GM18858 (cell line): ENCODE data around the gene ATXN7L1.
"Not testable (repeated sequence)": the region's sequence is repeated elsewhere in the genome, so short reads cannot be mapped to it uniquely, and the experiment has no call there.

Experiments used
- ATAC-seq: cut with Tn5 transposase; IDR thresholded peaks from one replicate; pipeline ENCODE4 v1.9.1; 2021; ENCODE audit not compliant: unreplicated experiment

ATXN7L1 gene

GRCh38 chr7:105890290-105890997 is 14.0 kb upstream of the ATXN7L1 start:
- ATAC-seq: no peak

DNA sequence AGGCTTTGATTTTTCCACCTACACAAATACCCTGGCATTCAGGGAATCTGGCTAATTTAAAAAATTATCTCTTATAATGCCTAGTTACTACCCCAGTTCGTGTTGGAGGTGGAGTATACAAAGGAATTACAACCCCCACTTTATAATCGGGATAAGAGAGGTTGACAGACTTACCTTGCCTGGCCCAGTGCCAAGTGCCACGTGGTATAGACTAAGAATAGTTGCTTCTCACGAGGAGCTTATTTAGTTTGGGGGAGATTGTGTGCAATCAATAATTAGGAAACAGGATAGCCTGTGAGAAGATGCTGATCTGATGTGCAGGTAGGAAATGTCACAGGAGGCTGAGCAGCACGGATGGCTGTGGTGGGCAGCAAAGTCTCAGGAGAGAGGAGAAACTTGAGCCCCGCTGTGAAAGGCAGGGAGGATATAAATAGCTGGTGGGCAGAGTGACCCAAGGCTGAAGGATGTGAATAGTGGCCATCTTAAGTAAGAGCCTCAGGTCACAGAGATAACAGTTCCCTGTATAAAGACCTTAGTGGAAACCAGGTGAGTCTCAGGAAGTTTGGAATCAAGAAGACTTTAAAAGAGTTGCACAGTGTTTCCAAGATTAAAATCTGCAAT is 11.3 kb upstream of the ATXN7L1 start:
- no peak for ATAC-seq

- no peak for ATAC-seq
These were observed 10.4 kb upstream of the ATXN7L1 start for GRCh38 chr7:105886776-105887175.

DNA sequence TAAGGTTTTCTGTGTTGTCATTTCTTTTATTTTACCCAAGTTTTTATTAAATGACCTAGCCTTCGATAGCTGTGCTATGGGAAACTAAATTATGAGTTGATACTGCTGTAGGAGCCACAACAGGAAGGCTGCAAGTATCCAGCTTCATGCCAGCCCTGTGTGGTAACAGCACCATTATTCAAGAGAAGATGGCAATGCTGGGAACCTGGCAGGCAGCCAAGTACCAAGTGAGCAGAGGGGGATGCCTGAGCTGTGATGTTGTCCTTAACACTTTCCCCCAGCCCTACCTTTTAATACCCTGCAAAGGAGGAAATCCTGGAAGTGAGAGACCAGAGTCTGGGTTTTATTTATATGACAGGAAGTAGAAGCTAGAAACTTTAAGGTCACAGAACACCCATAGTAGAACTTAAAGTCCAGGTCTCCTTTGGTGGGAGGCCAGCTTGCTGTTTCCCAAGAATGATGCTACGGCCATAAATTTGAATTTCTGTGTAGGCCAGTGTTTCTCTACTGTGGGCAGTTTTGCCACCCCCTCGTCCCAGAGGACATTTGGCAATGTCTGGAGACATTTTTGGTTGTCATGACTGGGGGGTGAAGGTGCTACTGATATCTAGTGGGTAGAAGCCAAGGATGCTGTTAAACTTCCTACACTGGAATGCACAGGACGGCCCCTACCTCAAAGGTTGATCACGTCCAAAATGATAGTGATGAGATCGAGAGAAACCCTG is 9.2 kb upstream of the ATXN7L1 start:
- no peak for ATAC-seq

GRCh38 chr7:105883179-105883578 is 6.8 kb upstream of the ATXN7L1 start:
- not testable (repeated sequence) for ATAC-seq

DNA sequence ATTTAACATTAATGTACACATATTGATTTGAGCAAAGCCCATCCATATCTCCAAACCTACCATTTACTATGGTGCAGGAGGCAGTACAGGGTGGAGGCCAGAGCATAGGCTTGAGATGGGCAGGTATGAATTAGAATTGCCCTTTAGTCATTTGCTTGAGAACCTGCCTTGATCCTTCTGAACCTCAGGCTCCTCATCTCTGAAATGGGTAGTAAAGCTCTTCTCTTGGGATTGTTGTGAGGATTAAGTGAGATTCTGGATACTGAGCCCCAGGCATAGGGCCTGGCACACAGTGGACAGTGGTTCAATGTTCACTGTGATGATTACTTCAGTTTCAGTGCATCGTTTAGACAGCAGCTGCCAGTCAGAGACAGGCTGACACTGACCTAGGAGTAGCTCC is 5.0 kb upstream of the ATXN7L1 start:
- no peak for ATAC-seq

DNA sequence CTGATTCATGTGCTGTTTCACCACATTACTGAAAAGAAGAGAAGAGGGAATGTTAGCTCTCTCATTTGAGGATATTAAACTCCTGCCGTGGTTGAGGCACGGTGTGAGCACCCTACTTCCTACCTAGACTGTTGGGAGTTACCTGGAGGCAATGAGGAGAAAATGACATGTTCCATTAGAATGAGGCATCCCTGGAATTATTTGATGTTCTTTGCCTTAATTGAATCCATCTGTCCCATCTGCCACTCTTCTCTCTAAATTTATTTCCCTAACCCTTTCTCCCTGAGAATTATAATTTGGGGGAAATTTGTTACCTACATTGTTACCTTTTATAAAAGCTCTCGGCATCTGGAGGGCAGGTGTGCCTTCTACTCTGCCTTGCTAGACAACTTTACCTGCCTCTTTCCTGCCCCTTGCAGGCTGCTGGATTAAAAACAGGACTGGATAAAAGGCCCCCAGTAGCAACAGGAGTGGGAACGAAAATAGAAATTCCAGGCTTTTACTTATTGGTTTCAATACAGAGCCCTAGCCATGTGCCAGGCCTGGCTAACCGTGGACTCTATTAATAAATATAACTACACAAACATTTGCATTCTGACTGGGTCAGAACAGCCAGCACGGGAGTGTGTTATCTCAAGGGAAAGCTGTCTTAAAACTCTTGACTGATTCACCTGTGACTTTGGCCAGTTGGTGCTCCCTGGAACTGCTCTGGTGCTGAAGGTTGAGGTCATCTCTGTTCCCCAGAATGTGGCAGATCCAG is 4.4 kb upstream of the ATXN7L1 start:
- no peak for ATAC-seq

DNA sequence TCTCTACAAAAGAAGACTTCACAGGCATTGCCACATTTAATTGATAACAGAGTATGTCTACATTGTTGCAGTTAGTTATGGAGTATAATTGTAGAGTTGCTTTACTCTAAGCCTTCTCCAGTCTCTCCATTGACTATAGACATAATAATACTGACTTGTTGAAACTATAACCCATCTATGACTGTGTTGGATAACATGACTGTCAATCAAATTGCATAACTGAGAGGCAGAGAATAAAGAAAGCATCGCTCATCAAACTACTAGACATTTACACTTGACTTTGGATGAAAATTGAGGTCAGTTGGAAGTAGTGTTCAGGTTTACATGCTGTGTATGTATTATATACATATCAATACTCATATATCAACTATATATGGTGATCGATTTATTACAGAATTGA is 3.4 kb upstream of the ATXN7L1 start:
- ATAC-seq: no peak

GRCh38 chr7:105878746-105879605 is 2.6 kb upstream of the ATXN7L1 start:
- no peak for ATAC-seq

GRCh38 chr7:105877736-105878135 is 1.3 kb upstream of the ATXN7L1 start:
- ATAC-seq: no peak

DNA sequence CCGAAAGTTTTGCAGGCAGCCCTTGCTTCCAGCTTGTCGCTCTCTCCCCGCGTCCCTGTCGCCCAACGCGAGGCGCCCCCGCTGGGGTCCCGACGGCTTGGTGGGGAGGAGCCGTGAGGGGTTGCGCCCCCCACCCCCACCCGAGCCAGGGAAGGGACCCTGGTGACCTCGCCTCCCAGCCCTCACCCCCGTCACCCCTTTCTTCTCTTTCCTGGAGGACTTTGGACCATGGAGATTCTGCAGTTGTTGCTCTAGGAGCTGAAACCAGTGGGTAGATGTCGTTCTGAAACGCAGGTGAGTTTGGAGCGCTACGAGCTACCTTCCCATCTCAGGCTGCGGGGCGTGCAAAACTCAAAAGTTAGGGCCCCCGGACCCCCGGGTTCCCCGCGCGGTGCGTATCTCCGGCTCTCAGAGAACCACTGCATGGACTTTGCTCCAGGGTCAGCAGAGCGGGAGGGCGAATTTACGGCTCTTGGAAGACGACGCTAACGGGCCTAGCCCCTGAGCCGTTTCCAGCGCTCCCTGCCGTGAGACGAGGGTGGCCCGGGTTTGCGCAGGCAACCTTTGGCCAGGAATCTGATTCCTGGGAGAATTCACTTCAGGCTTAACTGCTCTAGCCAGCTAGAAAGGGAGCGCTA is 684 bp upstream of the ATXN7L1 start:
- ATAC-seq: no peak

DNA sequence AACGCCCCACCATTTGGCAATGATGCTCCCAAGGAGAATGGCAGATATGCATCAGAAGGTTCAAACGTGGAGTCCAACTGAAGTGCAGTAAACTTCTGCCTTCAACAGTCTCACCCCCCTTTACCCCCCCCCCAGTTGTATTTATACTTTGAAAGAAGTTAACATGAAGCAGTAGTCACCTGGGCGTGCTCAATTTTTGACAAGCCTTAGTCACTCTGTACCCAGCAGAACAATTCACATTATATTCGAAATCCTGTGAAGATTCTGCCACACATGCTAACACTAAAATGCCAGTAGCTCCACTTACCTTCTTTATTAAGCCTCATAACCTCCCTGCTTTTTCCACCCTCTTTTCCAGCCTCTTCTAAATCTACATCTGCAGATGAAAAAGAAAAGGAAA is 894 bp downstream of the ATXN7L1 start:
- no peak for ATAC-seq

DNA sequence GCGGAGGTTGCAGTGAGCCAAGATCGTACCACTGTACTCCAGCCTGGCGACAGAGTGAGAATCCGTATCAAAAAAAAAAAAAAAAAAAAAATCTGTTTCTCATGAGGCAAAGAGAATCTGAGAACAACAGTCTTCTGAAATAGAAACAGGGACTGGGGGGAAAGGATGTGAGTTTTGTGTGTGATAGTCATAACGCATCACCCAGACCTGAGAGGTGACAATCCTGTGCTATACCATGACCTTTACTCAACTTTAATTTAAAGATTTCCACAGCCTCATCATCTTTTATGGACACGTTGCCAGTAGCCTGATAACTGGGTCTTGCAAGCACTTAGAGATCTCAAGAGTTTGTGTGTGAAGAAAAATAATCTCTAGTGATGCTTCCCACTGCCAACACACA is 2.3 kb downstream of the ATXN7L1 start:
- no peak for ATAC-seq

GRCh38 chr7:105872491-105872890 is 3.9 kb downstream of the ATXN7L1 start:
- ATAC-seq: no peak

- no peak for ATAC-seq
These were observed 5.3 kb downstream of the ATXN7L1 start for GRCh38 chr7:105871142-105871541.

GRCh38 chr7:105866102-105866801 is 10.1 kb downstream of the ATXN7L1 start:
- no peak for ATAC-seq

GRCh38 chr7:105863876-105864275 is 12.5 kb downstream of the ATXN7L1 start:
- ATAC-seq: no peak

DNA sequence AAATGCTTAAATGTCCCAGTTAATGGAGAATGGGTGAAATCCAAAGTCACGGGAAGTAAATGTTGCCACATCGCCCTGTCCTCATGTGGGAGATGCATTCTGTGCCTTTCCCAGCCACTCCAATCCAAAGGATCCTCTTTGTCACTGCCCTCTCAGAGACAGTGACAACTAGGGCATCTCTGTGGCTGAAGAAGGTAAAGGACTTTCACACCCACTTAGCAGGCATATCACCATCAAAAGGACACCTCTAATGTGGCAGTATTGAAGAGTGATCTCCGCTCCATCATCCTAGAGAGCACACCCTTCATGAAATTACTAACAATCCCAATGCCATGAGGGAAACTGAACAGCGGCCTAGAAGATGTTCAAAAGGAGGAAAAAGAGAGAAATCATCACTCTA is 13.6 kb downstream of the ATXN7L1 start:
- ATAC-seq: no peak

- ATAC-seq: no peak
These were observed 14.1 kb downstream of the ATXN7L1 start for GRCh38 chr7:105862276-105862675.
